Prostate gland (tissue), 2 donors: ENCODE measurements around the gene GNAZ.

Source experiments
- CTCF ChIP-seq, 4 experiments: fragments of 200-600 bp in 2 of 4; fragments of 450-650 bp in 2 of 4; sonication (generic) in 2 of 4; IDR thresholded peaks; 1 replicate in 3 of 4; 2 replicates in 1 of 4; pipeline ENCODE4 v1.5.1; 2016 to 2019; ENCODE audit warnings: antibody characterized with exemption in 4 of 4, mild to moderate bottlenecking in 2 of 4, moderate library complexity in 2 of 4
- POLR2A ChIP-seq: fragments of 450-650 bp; IDR thresholded peaks from one replicate; pipeline ENCODE4 v1.6.1; 2016; ENCODE audit warnings: antibody characterized with exemption, mild to moderate bottlenecking
- POLR2AphosphoS5 ChIP-seq: sonication (generic); formaldehyde crosslinking; IDR thresholded peaks from one replicate; pipeline ENCODE4 v1.6.1; 2017; ENCODE audit warnings: antibody characterized with exemption

GRCh38 chr22:23116506-23117263 is 46.4 kb downstream of the GNAZ start:
- TF ChIP-seq CTCF (IDR thresholded peaks at IDR 0.05) (no peak), POLR2A (no peak), POLR2AphosphoS5 (no peak)
